IPS DF 4.7 (cell line): ENCODE results near the gene OR2A12.
A peak's percentile ranks its signal among the peaks of the same experiment; 100 is the strongest.
"Not testable (repeated sequence)": the region's sequence is repeated elsewhere in the genome, so short reads cannot be mapped to it uniquely, and the experiment has no call there.

Source experiments
- DNase-seq: peaks from one replicate; pipeline ENCODE4 v3.0.0-alpha.2; 2013; ENCODE audit warnings: low spot score; ENCODE audit errors: extremely low read depth

OR2A12 gene

GRCh38 chr7:144085978-144086377 is at the start of gene OR2A12:
TSS of gene OR2A12 (plus strand) at chr7:144086278. CDS start at chr7:144095108, 8,830 bp downstream.
- DNase-seq: no peak

- DNase-seq: no peak
Observed at GRCh38 chr7:144036302-144036885, 49.7 kb upstream of the OR2A12 start.

GRCh38 chr7:144037414-144038035 is 48.6 kb upstream of the OR2A12 start:
- DNase-seq: no peak

- no peak for DNase-seq
Observed at GRCh38 chr7:144038887-144039286, 47.2 kb upstream of the OR2A12 start.

- DNase-seq: no peak
Observed at GRCh38 chr7:144048648-144049047, 37.4 kb upstream of the OR2A12 start, which contains the start of gene OR2A5. TSS of gene OR2A5 (plus strand) at chr7:144048948. CDS start at chr7:144050402, 1,454 bp downstream.

- no peak for DNase-seq
Observed at GRCh38 chr7:144049491-144049890, 36.6 kb upstream of the OR2A12 start.

- no peak for DNase-seq
Observed at GRCh38 chr7:144050093-144050492, 36.0 kb upstream of the OR2A12 start.

GRCh38 chr7:144050884-144051283 is 35.2 kb upstream of the OR2A12 start:
- not testable (repeated sequence) for DNase-seq

GRCh38 chr7:144057954-144058353 is 28.1 kb upstream of the OR2A12 start:
- no peak for DNase-seq

GRCh38 chr7:144063710-144064109 is 22.4 kb upstream of the OR2A12 start:
- DNase-seq: peak; percentile 44

GRCh38 chr7:144069511-144069910 is 16.6 kb upstream of the OR2A12 start, which contains the start of gene OR2A25:
TSS of gene OR2A25 (plus strand) at chr7:144069811. CDS start at chr7:144074220, 4,409 bp downstream.
- DNase-seq: no peak

GRCh38 chr7:144069953-144070352 is 16.1 kb upstream of the OR2A12 start:
- DNase-seq: no peak

GRCh38 chr7:144074374-144074773 is 11.7 kb upstream of the OR2A12 start:
- DNase-seq: no peak

- no peak for DNase-seq
Observed at GRCh38 chr7:144086730-144087129, 652 bp downstream of the OR2A12 start.

- DNase-seq: no peak
Observed at GRCh38 chr7:144087230-144087629, 1.2 kb downstream of the OR2A12 start.

GRCh38 chr7:144090667-144091066 is 4.6 kb downstream of the OR2A12 start:
- no peak for DNase-seq

GRCh38 chr7:144098776-144099175 is 12.7 kb downstream of the OR2A12 start:
- no peak for DNase-seq

- no peak for DNase-seq
Observed at GRCh38 chr7:144100607-144101006, 14.5 kb downstream of the OR2A12 start.

- no peak for DNase-seq
Observed at GRCh38 chr7:144102041-144102440, 16.0 kb downstream of the OR2A12 start.

- no peak for DNase-seq
Observed at GRCh38 chr7:144105211-144105610, 19.1 kb downstream of the OR2A12 start.

- DNase-seq: no peak
Observed at GRCh38 chr7:144109283-144109682, 23.2 kb downstream of the OR2A12 start, which contains the start of gene OR2A2. TSS of gene OR2A2 (plus strand) at chr7:144109583. CDS start at chr7:144109583, 0 bp downstream.

GRCh38 chr7:144110272-144110671 is 24.2 kb downstream of the OR2A12 start:
- DNase-seq: no peak

GRCh38 chr7:144113651-144114050 is 27.6 kb downstream of the OR2A12 start:
- DNase-seq: no peak
